Stimulated activated CD4-positive, alpha-beta T cell treated with anti-CD3 and anti-CD28 coated beads, Interleukin-4, amount 100 ng/mL, for 1 hour (primary cell): ENCODE measurements around the gene CDKAL1.

ENCODE experiments used
- DNase-seq: peaks from one replicate; pipeline ENCODE4 v3.0.0-alpha.2; 2020

The CDKAL1 gene

GRCh38 chr6:20684474-20684873 is 150.2 kb downstream of the CDKAL1 start:
- no peak for DNase-seq

GRCh38 chr6:20686142-20686541 is 151.9 kb downstream of the CDKAL1 start:
- DNase-seq = no peak

DNA sequence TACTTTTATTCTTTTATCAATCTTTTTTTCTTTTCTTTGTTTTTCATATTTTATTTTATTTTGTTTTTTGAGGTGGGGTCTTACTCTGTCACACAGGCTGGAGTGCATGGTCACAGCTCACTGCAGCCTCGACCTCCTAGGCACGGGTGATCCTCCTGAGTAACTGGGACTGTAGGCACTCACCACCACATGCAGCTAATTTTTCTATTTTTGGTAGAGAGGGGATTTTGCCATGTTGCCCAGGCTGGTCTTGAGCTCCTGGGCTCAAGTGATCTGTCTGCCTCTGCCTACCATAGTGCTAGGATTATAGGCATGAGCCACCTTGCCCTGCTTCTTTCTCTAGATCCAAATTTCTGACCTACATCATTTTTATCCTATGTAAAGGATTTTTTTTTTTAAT is 153.2 kb downstream of the CDKAL1 start:
- DNase-seq = no peak

DNA sequence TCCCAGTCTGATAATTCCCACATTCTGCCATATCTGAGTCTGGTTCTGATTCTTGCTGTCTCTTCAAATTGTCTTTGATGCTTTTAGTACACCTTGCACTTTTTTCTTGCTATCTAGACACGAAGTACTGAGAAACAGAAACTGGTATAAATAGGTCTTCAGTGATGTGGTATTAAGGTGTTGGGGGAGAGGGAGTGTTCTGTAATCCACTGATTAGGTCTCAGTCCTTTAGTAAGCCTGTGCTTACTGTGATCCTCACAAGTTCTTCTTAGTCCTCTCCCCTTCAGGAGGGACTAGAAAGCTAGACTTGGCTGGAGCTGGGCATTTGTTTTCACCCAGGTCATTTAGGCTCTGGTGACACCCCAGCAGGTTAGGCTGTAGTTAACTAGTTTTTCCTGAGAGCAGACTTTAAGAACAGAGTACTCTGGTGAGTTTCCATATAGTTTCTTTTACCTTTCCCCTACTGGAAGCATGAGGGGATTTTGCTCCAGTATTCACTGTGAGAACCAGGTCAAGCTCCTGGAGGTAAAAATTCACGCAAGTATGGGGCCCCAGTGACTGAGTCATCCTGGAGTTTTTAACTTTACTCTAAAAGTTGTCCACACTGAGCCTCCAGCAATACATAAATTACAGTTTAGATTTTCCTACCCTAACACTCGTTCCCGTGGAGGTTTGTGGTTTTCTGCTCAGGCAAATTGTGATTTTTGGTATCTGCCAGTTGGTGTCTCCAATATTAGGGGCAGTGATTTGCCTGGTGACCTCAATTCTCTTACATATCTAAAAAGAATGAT is 154.6 kb downstream of the CDKAL1 start:
- no peak for DNase-seq

GRCh38 chr6:20691185-20691584 is 156.9 kb downstream of the CDKAL1 start:
- DNase-seq = no peak

DNA sequence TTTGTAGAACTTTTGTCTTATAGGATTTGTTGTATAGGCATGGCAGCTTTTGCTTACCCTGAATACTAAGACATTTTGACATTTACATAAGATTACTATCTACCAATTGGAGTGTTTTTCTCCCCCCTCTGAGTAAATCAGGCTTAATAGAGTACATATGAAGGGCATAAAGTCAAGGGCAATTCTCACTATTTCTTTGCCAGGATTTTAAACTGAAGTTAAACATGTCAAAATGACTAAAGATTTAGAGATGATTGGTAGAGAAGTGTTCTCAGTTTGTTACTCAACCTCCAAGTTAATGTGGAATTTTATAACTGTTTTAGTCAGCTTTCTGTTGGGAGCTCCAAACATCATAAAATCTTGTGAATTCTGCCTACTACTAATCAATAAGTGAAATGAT is 157.8 kb downstream of the CDKAL1 start:
- no peak for DNase-seq

DNA sequence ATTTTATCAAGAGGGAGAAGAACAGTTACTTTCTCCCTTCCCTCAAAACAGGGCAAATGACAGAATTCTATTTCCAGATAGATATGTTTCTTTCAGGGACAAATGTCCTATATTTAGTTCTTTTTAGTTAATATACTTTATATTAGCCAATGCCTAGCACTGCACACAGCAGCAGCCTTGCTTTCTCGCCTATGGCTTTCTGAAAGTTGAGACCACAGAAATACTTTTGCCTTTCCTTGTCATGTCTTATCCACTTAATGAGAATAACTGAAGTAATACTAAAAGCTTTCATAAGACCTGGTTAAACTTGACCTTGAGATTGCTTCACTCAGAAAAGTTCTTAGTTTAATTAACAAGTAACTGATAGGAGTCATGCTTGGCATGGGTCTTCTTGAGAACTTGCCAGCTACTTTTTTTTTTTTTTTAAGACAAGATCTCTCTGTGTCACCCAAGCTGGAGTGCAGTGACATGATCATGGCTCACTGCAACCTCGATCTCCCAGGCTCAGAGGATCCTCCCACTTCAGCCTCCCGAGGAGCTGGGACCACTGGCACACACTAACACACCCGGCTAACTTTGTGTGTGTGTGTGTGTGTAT is 159.3 kb downstream of the CDKAL1 start:
- DNase-seq = no peak

GRCh38 chr6:20696676-20697075 is 162.4 kb downstream of the CDKAL1 start:
- no peak for DNase-seq

DNA sequence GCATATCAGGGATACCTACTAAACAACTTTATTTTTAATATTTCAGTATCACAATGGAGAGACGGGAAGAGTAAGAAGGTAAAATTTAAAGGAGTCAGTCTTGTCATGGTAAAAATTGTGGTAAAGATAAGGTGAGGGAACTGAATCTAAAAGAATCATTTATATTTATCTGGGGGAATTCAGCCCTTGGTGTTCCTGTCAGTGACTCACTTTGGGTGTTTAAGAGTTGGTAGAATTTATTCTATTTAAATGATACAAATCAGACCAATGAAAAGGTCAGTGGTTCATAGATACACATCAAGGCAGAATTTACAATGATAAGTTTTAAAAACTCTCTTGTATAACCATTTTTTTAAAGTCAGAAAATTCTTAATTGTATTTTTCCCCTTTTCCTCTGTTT is 164.4 kb downstream of the CDKAL1 start:
- no peak for DNase-seq

DNA sequence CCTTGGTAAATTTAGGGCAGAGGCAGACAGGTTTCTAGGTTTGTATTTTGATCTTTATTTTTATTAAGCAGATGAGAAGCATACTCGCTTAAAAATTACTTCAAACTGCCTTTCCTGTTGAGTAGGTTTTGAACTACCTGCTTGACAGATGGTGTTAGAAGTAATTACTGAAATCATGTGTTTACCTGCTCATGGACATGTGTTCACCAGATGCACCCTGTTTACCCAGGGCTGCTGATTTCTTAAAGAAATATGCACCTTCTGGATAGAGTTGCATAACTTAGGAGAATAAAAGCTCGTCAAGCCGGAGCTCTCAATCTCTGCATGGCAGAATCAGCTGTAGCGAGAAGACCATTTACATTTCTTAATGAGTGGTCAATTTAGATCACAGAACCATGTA is 165.1 kb downstream of the CDKAL1 start:
- DNase-seq = no peak

GRCh38 chr6:20700375-20700774 is 166.1 kb downstream of the CDKAL1 start:
- no peak for DNase-seq

DNA sequence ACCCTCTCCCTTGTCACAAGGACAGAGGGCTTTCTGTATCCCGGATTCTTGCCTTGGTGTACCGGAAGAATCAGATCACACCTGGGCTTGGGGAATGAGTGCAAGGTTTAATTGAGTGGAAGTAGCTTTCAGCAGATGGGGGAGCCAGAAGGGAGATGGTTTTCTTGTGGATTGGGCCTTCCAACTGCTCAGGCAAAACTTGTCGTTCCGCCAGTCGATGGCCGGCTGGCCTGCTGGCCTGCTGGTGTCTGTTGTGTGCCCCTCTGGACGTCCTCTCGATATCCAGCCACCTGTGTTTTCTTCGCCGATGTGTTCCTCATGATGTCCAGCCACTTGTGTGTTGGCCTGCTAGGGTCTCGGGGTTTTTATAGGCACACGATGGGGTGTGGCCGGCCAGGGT is 168.1 kb downstream of the CDKAL1 start:
- DNase-seq = no peak

- no peak for DNase-seq
Observed at GRCh38 chr6:20703049-20703448, 168.8 kb downstream of the CDKAL1 start.

DNA sequence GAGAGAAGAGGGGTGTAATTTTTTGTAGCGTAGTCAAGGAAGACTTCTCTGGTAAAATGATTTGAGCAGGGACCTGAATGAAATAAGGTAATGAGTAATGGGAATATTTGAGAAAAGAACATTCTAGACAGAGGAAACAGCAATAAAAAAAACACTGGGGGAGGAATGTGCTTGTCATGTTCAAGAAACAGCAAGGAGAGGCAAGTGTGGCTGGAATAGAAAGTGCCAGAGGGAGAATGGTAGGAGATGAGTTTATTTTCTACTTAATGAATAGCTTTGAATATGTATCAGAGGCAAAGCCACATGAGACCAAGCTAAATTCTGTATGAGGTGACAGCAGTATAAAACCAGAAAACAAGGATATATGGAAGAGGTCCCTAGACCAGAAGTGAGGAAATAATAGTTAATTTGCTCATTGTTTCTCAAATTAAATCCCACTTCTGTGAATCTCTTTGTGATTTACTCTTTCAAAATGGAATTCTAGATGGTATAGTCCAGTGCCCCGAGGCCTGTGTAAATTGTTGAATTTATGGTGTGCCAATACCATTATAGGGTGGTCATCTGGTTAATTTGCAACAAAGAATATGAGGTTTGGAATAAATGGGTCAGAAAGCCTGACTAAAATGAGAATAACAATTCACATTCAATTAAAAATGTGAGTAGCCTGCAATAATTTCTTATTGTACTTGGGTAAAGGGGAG is 170.2 kb downstream of the CDKAL1 start:
- DNase-seq = no peak

DNA sequence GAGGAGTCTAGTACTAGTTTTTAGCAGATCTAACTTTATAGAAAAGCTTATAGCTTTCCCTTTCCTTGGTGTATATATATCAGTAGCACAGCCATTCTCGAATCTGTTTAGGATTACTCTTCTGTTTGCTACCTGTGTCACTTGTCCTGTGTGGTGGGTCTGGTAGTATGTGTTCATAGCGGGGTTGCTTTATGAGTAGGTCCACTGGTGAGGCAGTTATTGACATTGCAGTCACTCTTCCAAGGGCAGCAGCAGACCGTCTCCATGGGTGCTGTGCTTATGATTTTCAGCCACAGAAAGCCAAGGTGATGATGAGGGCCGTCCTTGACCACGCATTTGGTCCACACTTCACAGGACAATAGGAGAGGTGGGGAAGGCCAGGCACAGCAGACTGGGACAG is 171.5 kb downstream of the CDKAL1 start:
- DNase-seq = no peak

DNA sequence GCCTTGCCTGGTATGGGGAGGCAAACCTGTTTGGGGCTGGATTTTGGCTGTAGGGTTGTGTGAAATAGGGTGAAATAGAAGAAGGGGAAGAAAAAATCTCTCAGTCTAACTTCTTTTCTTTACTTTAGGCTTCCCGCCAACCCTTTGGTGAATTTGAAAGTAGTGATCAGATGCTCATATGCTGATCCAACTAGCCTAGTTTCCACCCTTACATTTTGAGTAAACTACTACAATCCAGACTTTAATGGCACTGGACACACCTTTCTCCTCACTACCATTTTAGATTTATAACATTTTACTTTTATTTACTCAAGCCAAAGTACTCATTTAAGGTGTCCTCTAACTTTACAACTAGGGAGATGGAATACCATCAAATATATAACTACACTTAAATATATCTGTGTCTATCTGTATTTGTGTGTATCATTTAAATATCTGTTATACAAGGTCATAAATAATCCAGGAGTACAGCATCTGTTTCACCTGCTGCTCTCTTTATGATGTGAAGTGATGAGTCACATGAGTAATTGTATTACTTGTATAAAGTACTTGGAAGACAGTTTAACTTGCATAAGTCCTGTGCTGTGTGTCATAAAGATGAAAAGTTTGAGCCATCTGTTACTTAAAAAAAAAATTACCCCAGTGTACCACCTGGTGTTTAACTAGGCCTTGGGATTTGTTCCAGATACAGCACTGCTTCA is 172.1 kb downstream of the CDKAL1 start:
- DNase-seq = no peak

DNA sequence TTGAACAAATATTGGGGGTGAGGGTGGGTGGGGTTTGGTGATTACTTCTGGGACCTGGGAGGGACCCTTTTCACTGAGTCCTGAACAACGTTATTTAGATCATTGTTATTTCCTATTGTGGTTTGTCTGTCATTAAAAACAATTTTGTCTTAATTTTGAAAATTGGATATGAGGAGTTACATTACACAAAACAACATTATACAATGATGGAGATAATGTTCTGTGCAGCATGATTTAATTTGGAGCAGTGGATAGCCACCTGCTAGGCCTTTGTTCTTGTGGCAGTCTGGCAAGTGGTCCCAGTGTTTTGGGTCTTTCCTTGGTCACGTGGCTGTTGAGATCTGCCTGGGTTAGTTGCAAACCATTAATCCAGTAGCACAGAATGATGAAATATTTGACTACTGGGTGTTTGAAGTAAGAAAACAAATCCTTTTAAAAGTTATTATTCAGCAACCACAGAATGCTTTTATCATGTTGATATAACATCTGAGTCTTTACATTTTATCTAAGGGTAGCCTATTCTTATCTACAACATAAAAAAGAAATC is 172.8 kb downstream of the CDKAL1 start:
- DNase-seq = no peak

DNA sequence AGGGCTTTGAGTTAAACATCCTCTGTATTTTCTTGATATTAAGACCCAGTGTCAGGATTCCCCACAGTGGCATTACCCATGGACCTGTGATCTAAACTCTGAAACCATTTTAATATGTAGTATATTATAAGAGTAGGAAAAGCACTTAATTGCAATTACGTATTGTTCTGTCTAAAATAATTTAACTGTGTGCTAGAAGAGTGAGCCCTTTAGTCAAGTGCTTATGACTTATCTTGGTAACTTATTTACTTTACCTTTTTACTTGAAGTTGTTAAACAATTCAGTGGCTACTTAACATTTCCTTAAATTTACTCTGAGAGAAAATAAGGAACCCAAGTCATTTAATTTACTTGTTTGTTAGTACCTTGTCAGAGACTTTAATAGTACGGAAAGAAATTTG is 173.6 kb downstream of the CDKAL1 start:
- no peak for DNase-seq

GRCh38 chr6:20708367-20709124 is 174.3 kb downstream of the CDKAL1 start:
- no peak for DNase-seq

DNA sequence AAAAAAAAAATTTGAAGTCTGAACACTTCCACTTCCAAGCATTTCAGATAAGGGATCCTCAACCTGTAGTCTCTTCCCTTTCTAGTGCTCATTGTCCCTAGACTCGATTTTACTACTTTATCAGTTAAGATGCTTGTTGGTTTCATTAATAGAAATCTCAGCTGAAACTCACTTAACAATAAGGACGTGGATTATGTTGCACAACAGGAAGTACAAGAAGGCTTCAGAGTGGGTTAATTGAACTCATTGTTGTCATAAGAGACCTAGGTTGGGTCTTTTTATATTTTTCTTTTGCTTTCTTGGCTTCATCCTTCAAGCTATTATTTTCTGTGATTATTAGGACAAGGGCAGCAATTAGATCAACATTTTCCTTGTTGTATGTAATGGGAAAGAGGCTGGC is 175.2 kb downstream of the CDKAL1 start:
- DNase-seq = no peak

DNA sequence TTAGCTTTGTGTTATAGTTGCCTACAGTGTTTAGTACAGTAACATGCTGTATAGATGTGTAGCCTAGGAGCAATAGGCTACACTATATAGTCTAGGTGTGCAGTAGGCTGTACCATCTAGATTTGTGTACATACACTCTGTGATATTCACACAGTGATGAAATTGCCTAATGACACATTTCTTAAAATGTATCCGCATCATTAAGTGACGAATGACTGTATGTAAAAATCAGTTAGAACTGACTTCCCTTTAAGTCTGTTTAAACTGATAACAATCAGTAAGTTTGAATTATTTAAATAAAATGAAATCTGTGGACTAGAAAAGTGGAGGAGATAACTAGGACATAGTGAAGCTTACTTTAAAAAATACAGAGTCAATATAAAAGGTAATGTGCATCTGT is 176.1 kb downstream of the CDKAL1 start:
- DNase-seq = no peak

- no peak for DNase-seq
Observed at GRCh38 chr6:20711518-20711917, 177.3 kb downstream of the CDKAL1 start.

- DNase-seq = no peak
Observed at GRCh38 chr6:20712011-20712410, 177.8 kb downstream of the CDKAL1 start.
